ENCODE data around the gene PTPRU.
A peak's percentile ranks its signal among the peaks of the same experiment; 100 is the strongest.

The PTPRU gene

GRCh38 chr1:29343476-29343875 is 107.2 kb downstream of the PTPRU start:
- no peak for DNase-seq
- Histone ChIP-seq H3K27me3 (ENCODE audit: insufficient read depth, low read depth, severe bottlenecking) (no peaks in the 10 kb centered on the region), H3K27ac (no peak overlapping the region), H3K9me3 (ENCODE audit: severe bottlenecking) (no peaks in the 10 kb centered on the region), H3K36me3 (no peaks in the 10 kb centered on the region), H3K4me3 (ENCODE audit: low read depth, low read length) (no peak overlapping the region)
- TF ChIP-seq CTCF (IDR thresholded peaks at IDR 0.05; ENCODE audit: low read depth, low read length) = no peak

GRCh38 chr1:29343908-29344307 is 107.6 kb downstream of the PTPRU start:
- Histone ChIP-seq H3K9me3 (ENCODE audit: severe bottlenecking) (no peaks in the 10 kb centered on the region), H3K4me3 (ENCODE audit: low read depth, low read length) (no peak overlapping the region), H3K27ac (no peak overlapping the region), H3K36me3 (no peaks in the 10 kb centered on the region), H3K27me3 (ENCODE audit: insufficient read depth, low read depth, severe bottlenecking) (no peaks in the 10 kb centered on the region)
- DNase-seq = no peak
- TF ChIP-seq CTCF (IDR thresholded peaks at IDR 0.05; ENCODE audit: low read depth, low read length) = peak; percentile 7; the same call in 1 of the 2 replicates

- Histone ChIP-seq H3K36me3 (no peaks in the 10 kb centered on the region), H3K27ac (no peak overlapping the region), H3K4me3 (ENCODE audit: low read depth, low read length) (no peak overlapping the region), H3K9me3 (ENCODE audit: severe bottlenecking) (no peaks in the 10 kb centered on the region), H3K27me3 (ENCODE audit: insufficient read depth, low read depth, severe bottlenecking) (no peaks in the 10 kb centered on the region)
- TF ChIP-seq CTCF (IDR thresholded peaks at IDR 0.05; ENCODE audit: low read depth, low read length) = no peak
- DNase-seq = no peak
Measured at GRCh38 chr1:29344336-29344735, 108.0 kb downstream of the PTPRU start.

GRCh38 chr1:29346576-29346975 is 110.3 kb downstream of the PTPRU start:
- no peak overlapping the region for H3K4me3 ChIP-seq (ENCODE audit: low read depth, low read length)
- no peaks in the 10 kb centered on the region for H3K9me3 ChIP-seq (ENCODE audit: severe bottlenecking)
- H3K36me3 ChIP-seq = no peaks in the 10 kb centered on the region
- H3K27ac ChIP-seq = no peak overlapping the region
- DNase-seq = no peak
- no peaks in the 10 kb centered on the region for H3K27me3 ChIP-seq (ENCODE audit: insufficient read depth, low read depth, severe bottlenecking)
- no peak for TF ChIP-seq CTCF (IDR thresholded peaks at IDR 0.05; ENCODE audit: low read depth, low read length)

- DNase-seq = no peak
- no peak for TF ChIP-seq CTCF (IDR thresholded peaks at IDR 0.05; ENCODE audit: low read depth, low read length)
Measured at GRCh38 chr1:29349871-29350491, 113.7 kb downstream of the PTPRU start.

More at GRCh38 chr1:29349871-29350491, 113.7 kb downstream of the PTPRU start:
- no peaks in the 10 kb centered on the region for H3K9me3 ChIP-seq (ENCODE audit: severe bottlenecking)
- H3K36me3 ChIP-seq = no peaks in the 10 kb centered on the region
- H3K4me3 ChIP-seq (ENCODE audit: low read depth, low read length) = no peak overlapping the region
- no peak overlapping the region for H3K27ac ChIP-seq
- no peaks in the 10 kb centered on the region for H3K27me3 ChIP-seq (ENCODE audit: insufficient read depth, low read depth, severe bottlenecking)
